C4-2B (cell line): Measurements from ENCODE around the gene RBBP5.
"Not testable (repeated sequence)": the region's sequence is repeated elsewhere in the genome, so short reads cannot be mapped to it uniquely, and the experiment has no call there.

Experiments
- ZFX ChIP-seq: fragments of 450-650 bp; IDR thresholded peaks from 2 replicates; pipeline ENCODE4 v1.6.1; 2017
- TF ChIP-seq, protein P1 (sequence below): fragments of 450-650 bp; conservative IDR thresholded peaks from 2 replicates; pipeline ENCODE4 v1.5.1; 2017; ENCODE audit warnings: mild to moderate bottlenecking

DNA sequence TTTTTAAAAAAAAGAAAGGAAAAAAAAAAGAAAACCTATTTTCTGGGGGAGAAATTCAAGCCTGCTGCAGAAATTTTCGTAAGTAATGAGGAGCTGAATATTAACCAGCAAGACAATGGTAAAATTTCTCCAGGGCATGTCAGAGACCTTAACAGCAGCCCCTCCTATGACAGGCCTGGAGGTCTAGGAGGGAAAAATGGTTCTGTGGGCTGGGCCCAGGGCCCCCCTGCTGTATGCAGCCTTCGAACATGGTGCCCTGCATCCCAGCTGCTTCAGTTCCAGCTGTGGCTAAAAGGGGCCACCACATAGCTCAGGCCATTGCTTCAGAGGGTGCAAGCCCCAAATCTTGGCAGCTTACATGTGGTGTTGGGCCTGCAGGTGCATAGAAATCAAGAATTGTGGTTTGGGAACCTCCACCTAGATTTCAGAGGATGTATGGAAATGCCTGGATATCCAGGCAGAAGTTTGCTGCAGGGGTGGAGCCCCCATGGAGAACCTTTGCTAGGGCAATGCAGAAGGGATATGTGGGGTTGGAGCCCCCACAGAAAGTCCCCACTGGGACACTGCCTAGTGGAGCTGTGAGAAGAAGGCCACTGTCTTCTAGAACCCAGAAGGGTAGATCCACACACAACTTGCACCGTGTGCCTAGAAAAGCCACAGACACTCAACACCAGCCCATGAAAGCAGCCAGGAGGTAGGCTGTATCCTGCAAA, 34.0 kb upstream of the RBBP5 start:
- TF ChIP-seq, protein P1, sequence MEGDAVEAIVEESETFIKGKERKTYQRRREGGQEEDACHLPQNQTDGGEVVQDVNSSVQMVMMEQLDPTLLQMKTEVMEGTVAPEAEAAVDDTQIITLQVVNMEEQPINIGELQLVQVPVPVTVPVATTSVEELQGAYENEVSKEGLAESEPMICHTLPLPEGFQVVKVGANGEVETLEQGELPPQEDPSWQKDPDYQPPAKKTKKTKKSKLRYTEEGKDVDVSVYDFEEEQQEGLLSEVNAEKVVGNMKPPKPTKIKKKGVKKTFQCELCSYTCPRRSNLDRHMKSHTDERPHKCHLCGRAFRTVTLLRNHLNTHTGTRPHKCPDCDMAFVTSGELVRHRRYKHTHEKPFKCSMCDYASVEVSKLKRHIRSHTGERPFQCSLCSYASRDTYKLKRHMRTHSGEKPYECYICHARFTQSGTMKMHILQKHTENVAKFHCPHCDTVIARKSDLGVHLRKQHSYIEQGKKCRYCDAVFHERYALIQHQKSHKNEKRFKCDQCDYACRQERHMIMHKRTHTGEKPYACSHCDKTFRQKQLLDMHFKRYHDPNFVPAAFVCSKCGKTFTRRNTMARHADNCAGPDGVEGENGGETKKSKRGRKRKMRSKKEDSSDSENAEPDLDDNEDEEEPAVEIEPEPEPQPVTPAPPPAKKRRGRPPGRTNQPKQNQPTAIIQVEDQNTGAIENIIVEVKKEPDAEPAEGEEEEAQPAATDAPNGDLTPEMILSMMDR, result not testable (repeated sequence)
- TF ChIP-seq ZFX, result not testable (repeated sequence)
